ENCODE data around the gene CDK14. TPM values are rescaled to one million over a fixed set of nuclear protein-coding genes. Genes with fewer than 3 reads are reported as not detected.

Gene CDK14
- total and polyA plus RNA-seq, 2 of the 8 experiments (the other 6 are each of a cell fraction or from before 2014, with no cell fraction given) = 5.5 to 47.3 TPM

DNA sequence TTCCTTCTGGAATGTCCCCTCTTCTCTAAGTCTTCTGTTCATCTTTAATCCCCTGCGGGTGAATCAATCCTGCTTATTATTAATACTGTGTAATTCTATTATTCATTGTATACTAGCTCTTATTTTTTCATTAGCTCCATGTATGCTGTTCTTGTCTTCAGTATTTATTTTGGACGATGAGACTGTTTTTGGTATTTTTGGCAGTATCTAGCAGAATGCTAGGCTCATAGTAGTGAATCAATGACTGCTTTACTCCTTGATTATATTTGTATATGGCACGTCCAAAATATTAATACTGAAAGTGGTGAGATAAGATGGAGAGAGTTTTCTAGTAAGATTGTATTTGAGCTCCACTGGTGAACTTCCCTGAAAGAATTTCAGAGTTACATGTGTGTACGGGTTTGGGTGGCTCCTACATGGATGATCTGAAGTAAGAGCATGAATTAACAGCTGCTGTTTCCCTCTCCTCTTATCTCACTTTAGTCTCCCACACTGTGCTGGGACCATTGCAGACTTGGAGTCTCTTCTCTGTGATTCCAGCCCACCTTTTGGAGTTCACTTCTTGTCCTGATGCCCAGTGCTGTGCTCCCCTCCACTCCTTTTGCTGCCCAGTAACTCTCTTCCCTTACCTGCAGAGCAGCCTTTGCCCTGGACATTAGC is 226.0 kb downstream of the CDK14 start (continued):
- TF ChIP-seq SAP30 (IDR thresholded peaks at IDR 0.05; ENCODE audit: insufficient read depth, insufficient replicate concordance, low read length) (no peak), SRF (IDR thresholded peaks at IDR 0.05; ENCODE audit: low read depth, low read length) (no peak), SP1 (IDR thresholded peaks at IDR 0.05; ENCODE audit: low read depth, low read length) (no peak), RXRA (IDR thresholded peaks at IDR 0.05; ENCODE audit: insufficient read depth, low read depth, low read length) (no peak), KDM1A (IDR thresholded peaks at IDR 0.05; ENCODE audit: borderline replicate concordance, low read length) (no peak), TEAD4 (IDR thresholded peaks at IDR 0.05; ENCODE audit: low read depth, low read length) (no peak), ASH2L (IDR thresholded peaks at IDR 0.05; ENCODE audit: low read length) (no peak)
